Spleen (tissue), 11 donors: ENCODE measurements around the gene MEF2C. TPM values are rescaled to one million over a fixed set of nuclear protein-coding genes. Genes with fewer than 3 reads are reported as not detected.

Source experiments
- DNase-seq: peaks from one replicate; pipeline ENCODE4 v3.0.0-alpha.2; 2020
- H3K27ac ChIP-seq, 8 donors: fragments of 200-600 bp; sonication (generic) in 7 of 8; 1 replicate in 4 of 8; 2 replicates in 4 of 8; pipeline versions ENCODE4 v1.5.0 to v1.8.0; 2016 to 2021; ENCODE audit warnings: inconsistent platforms in 4 of 8, mild to moderate bottlenecking in 4 of 8, moderate library complexity in 1 of 8
- H3K27me3 ChIP-seq, 7 donors: fragments of 200-600 bp; sonication (generic) in 6 of 7; replicated peaks in 1 of 7; 1 replicate in 4 of 7; 2 replicates in 3 of 7; pipeline versions ENCODE4 v1.5.0 to v1.8.0; 2016 to 2021; ENCODE audit warnings: inconsistent platforms in 3 of 7, mild to moderate bottlenecking in 1 of 7
- H3K36me3 ChIP-seq, 6 donors: fragments of 200-600 bp; sonication (generic) in 5 of 6; 1 replicate in 4 of 6; 2 replicates in 2 of 6; pipeline versions ENCODE4 v1.5.0 to v1.8.0; 2016 to 2021; ENCODE audit warnings: inconsistent platforms in 2 of 6
- H3K4me1 ChIP-seq, 6 donors: fragments of 200-600 bp; sonication (generic) in 5 of 6; 1 replicate in 3 of 6; 2 replicates in 3 of 6; pipeline versions ENCODE4 v1.5.0 to v1.8.0; 2016 to 2021; ENCODE audit warnings: inconsistent platforms in 3 of 6
- H3K4me3 ChIP-seq, 8 donors: fragments of 200-600 bp; sonication (generic) in 7 of 8; 1 replicate in 4 of 8; 2 replicates in 4 of 8; pipeline versions ENCODE4 v1.5.0 to v1.8.0; 2016 to 2021; ENCODE audit warnings: inconsistent platforms in 4 of 8, mild to moderate bottlenecking in 4 of 8, moderate library complexity in 2 of 8
- H3K9me3 ChIP-seq, 8 donors: fragments of 200-600 bp; sonication (generic) in 7 of 8; 1 replicate in 4 of 8; 2 replicates in 4 of 8; pipeline versions ENCODE4 v1.5.0 to v1.8.0; 2016 to 2021; ENCODE audit warnings: inconsistent platforms in 4 of 8
- CTCF ChIP-seq, 11 experiments: fragments of 200-600 bp in 7 of 11; fragments of 450-650 bp in 4 of 11; sonication (generic) in 4 of 11; IDR thresholded peaks in 8 of 11; conservative IDR thresholded peaks in 3 of 11; 1 replicate in 7 of 11; 2 replicates in 4 of 11; pipeline versions ENCODE4 v1.4.0 to v1.8.0; 2016 to 2021; ENCODE audit warnings: antibody characterized with exemption in 11 of 11, inconsistent platforms in 4 of 11, mild to moderate bottlenecking in 1 of 11
- POLR2A ChIP-seq, 3 donors: fragments of 450-650 bp; IDR thresholded peaks; one replicate each; pipeline ENCODE4 v1.5.1; 2017; ENCODE audit warnings: antibody characterized with exemption in 3 of 3, mild to moderate bottlenecking in 1 of 3
- POLR2AphosphoS5 ChIP-seq, 3 donors: sonication (generic); formaldehyde crosslinking; IDR thresholded peaks; one replicate each; pipeline ENCODE4 v1.5.1; 2017; ENCODE audit warnings: antibody characterized with exemption in 3 of 3
- WGBS, 5 donors: extraction: QIAGEN DNeasy Blood & Tissue Kit in 3 of 5; methylation state at CpG; one replicate each; pipeline versions ENCODE4 v1.1.5 to v1.1.7; 2013 to 2018; 5-methylcytosine and 5-hydroxymethylcytosine counted together
- intact Hi-C: fragments of 100-400 bp; cut with DNase I; formaldehyde crosslinking; loops from one replicate; pipeline ENCODE4 v1.15.0; 2023; ENCODE audit warnings: low total_unique reads
- polyA plus RNA-seq, 3 donors: library from polyadenylated mRNA; stranded (reverse); fragments of 200-250 nt; gene quantifications; one replicate each; pipeline ENCODE4 v1.2.1, GENCODE V29; 2013
- total RNA-seq, 7 donors: library from RNA; depleted of rRNA in 3 of 7; stranded (reverse); fragments of >200 nt in 3 of 7; fragmentation: NEBNext Ultra II Directional in 4 of 7; extraction: Animal tissue kit (Norgen Biotek cat#: 25700) in 4 of 7; gene quantifications; one replicate each; pipeline versions ENCODE4 v1.1.0 to v1.2.1, GENCODE V29; 2016 to 2021
- donor health status: healthy with polysubstance abuse.
- donor health status: DM: no; HTN: no; CAD: no; lungs with moderate emphysema.
- donor health status: DM: no; HTN: no; CAD: no.
- donor health status: Bipolar disorder and iron deficiency.
- donor health status: healthy.
- donor health status: DM: no; HTN: no; CAD: no.
- donor health status: DM: yes; HTN: yes; CAD: no.

The MEF2C gene
- total and polyA plus RNA-seq, 10 donors, result 19.3 to 153 (median 120) TPM

GRCh38 chr5:88671106-88671504 is 211.9 kb downstream of the MEF2C start:
- peaks cover 16 to 67% (median 38%) of the 10 kb centered on the region in 6 donors for H3K4me1 ChIP-seq
- H3K36me3 ChIP-seq, result no peaks in the 10 kb centered on the region
- intact Hi-C loops, result loop anchor here (10.0 kb wide), 1 partner anchor 526 kb away; no protein-coding TSS in a partner anchor
- no peak for DNase-seq
- peaks cover 27 to 100% (median 100%) of the 10 kb centered on the region in 7 donors for H3K27me3 ChIP-seq
- peaks cover 0 to 17% (median 0%) of the 10 kb centered on the region in 8 donors for H3K9me3 ChIP-seq
- 2 to 8% (median 6%) methylated on average over 1 of the region's 1 CpG for WGBS, 5 donors
- H3K27ac ChIP-seq, result no peak overlapping the region
- TF ChIP-seq POLR2A (IDR thresholded peaks at IDR 0.05) (no peak), CTCF (IDR thresholded peaks at IDR 0.05 in 8 of 11, conservative IDR thresholded peaks at IDR 0.05 in 3 of 11) (no peak), POLR2AphosphoS5 (IDR thresholded peaks at IDR 0.05) (no peak)
- no peak overlapping the region for H3K4me3 ChIP-seq

- intact Hi-C loops, result loop anchor here (10.0 kb wide), 1 partner anchor 526 kb away; no protein-coding TSS in a partner anchor
- Histone ChIP-seq H3K4me3 (no peak overlapping the region), H3K4me1 (peaks cover 17 to 66% (median 37%) of the 10 kb centered on the region in 6 donors), H3K27ac (no peak overlapping the region), H3K36me3 (no peaks in the 10 kb centered on the region), H3K9me3 (peaks cover 0 to 21% (median 0%) of the 10 kb centered on the region in 8 donors), H3K27me3 (peaks cover 28 to 100% (median 100%) of the 10 kb centered on the region in 7 donors)
- TF ChIP-seq POLR2A (IDR thresholded peaks at IDR 0.05), result no peak
- no peak for TF ChIP-seq CTCF (IDR thresholded peaks at IDR 0.05 in 8 of 11, conservative IDR thresholded peaks at IDR 0.05 in 3 of 11)
- TF ChIP-seq POLR2AphosphoS5 (IDR thresholded peaks at IDR 0.05), result no peak
- WGBS, 5 donors, result 51 to 73% (median 70%) methylated on average over 1 of the region's 1 CpG
- no peak for DNase-seq
Observed at GRCh38 chr5:88670461-88670860, 212.5 kb downstream of the MEF2C start.

DNA sequence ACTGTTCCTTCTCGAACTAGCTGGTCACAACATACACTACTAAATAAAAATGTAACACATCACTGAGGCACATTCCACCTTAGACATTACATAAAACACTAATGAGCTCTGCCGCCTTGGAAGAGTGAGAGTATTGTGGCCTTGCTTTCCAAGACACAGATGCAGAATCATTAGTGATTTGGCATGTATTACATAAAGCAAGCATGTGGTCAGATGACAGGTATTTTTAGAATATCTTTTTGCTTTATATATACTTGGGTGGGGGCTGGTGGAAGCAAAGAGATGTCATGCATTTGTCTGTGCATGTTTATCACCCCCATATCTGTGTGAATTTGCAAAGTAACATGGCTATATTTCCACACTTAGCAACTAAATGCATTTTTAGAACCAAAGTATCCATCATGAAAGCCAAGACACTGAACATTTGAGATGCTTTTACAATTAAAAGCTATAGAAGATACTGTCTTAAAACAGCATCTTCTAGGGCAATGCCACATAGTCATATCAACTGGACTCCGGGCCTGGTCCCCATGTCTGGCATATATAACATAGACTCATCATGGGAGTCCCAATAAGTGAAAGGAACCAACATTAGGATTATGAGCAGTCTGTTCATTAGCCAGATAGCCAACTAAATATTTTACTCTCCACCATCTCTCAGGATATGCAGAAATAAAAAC is 213.5 kb downstream of the MEF2C start:
- no peak for TF ChIP-seq POLR2AphosphoS5 (IDR thresholded peaks at IDR 0.05)
- TF ChIP-seq POLR2A (IDR thresholded peaks at IDR 0.05), result no peak
- no peak for TF ChIP-seq CTCF (IDR thresholded peaks at IDR 0.05 in 8 of 11, conservative IDR thresholded peaks at IDR 0.05 in 3 of 11)
- 55 to 67% (median 57%) methylated on average over 3 of the region's 3 CpGs for WGBS, 5 donors
- DNase-seq, result no peak
- Histone ChIP-seq H3K4me1 (peaks cover 10 to 56% (median 27%) of the 10 kb centered on the region in 6 donors), H3K27ac (no peak overlapping the region), H3K36me3 (no peaks in the 10 kb centered on the region), H3K9me3 (peaks cover 0 to 27% (median 0%) of the 10 kb centered on the region in 8 donors), H3K4me3 (no peak overlapping the region), H3K27me3 (peaks cover 29 to 100% (median 100%) of the 10 kb centered on the region in 7 donors)
- intact Hi-C loops, result loop anchor here (10.0 kb wide), 1 partner anchor 525 kb away; no protein-coding TSS in a partner anchor

DNA sequence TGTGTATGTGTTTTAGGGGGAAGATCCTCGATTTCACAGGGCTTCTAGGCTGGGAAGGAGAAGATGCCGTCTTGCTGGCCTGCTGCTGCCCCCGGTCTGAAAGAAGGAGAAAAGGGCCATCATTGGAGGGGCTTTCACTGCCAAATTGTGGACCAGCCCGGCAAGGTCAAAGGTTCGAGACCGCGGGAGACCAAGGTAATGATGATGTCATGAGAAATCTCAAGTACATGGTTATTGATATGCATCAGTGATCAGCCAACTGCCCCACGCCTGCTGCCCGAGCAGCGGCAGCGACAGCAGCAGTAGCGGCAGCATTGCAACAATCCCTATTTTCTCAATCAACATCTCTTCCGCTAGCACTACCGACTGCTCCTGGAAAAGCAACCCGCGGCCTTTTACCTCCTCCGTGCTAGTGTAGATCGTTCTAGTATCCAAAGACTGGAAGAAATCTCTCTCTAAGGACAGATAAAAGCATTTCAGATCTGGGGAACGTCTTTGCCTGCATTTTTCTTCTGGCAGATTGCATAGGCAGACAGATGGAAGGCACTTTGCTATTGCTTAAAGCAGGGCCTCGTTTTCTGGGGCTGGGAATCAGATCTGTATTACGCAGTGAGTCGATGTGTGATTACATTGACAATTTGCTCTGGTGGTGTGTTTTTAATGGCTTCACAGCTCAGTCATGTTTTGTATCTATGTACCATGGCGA is 215.3 kb downstream of the MEF2C start:
- Histone ChIP-seq H3K4me3 (peak overlapping the region in 4 of 8 donors; percentile 30 to 63 (median 38)), H3K9me3 (peaks cover 0 to 27% (median 0%) of the 10 kb centered on the region in 8 donors), H3K27me3 (peaks cover 24 to 100% (median 100%) of the 10 kb centered on the region in 7 donors), H3K36me3 (no peaks in the 10 kb centered on the region), H3K27ac (no peak overlapping the region), H3K4me1 (peaks cover 5 to 38% (median 21%) of the 10 kb centered on the region in 6 donors)
- DNase-seq, result no peak
- WGBS, 5 donors, result 7 to 18% (median 12%) methylated on average over 23 of the region's 23 CpGs
- intact Hi-C loops, result no loop called here
- TF ChIP-seq POLR2AphosphoS5 (IDR thresholded peaks at IDR 0.05) (no peak), POLR2A (IDR thresholded peaks at IDR 0.05) (no peak), CTCF (IDR thresholded peaks at IDR 0.05 in 8 of 11, conservative IDR thresholded peaks at IDR 0.05 in 3 of 11) (no peak)
